Measurements from ENCODE around the gene TMEM106C.

The TMEM106C gene

DNA sequence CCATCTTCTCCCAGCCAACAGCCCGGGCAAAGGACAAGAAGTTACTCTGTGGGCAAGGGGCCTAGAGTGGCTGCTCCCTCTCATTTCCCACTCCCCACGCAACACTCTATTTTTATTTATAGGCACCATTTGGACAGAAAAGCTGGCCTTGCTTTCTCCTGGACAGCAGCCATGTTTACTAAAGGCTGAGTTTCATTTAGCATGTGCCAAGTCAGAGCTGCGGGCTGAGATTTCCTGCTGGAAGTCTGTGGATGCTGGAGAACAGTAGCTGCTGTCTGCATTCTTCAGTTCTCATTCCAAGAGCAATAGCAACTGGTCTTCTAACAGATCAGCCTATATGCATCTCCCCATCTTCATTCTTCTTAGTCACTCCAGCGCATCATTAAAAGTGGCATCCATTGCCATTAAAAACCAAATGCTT, 32.6 kb downstream of the TMEM106C start:
- DNase-seq (ENCODE audit: low read depth in 2 of 2) = no peak

DNA sequence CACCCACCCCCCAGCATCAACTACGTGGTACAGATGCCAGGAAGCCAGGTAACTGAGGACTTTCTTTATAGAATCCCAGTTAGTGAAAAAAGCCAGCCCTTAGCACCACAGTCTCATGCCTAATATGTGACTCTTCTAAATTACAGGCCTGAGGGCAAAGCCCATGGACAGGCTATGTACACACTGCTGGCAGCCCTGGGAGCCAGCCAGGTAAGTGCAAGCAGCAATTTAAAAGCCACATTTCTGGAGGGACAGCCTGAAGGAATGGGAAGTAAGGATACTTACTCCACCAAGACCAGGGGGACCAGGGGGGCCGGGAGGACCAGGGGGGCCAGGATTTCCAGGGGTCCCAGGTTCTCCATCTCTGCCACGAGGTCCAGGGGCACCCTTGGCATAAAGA, 33.9 kb downstream of the TMEM106C start:
- DNase-seq (ENCODE audit: low read depth in 2 of 2) = no peak

DNA sequence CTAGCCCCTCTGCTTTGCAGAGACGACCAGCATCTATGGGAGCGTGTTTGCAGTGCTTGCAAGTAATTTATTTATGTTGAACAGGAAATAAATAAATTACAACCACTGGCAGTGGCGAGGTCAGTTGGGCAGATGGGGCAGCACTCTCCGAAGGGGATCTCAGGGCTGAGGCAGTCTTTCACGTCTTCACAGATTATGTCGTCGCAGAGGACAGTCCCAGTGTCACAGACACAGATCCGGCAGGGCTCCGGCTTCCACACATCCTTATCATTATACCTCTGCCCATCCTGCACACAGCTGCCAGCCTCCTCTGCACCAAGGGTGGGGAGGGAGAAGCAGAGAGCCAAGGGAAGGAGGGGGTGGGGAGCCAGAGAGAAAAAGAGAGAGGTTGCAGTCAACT, 36.4 kb downstream of the TMEM106C start:
- no peak for DNase-seq (ENCODE audit: low read depth in 2 of 2)

- no peak for DNase-seq (ENCODE audit: low read depth in 2 of 2)
Measured at GRCh38 chr12:48000878-48001504, 37.6 kb downstream of the TMEM106C start.

DNA sequence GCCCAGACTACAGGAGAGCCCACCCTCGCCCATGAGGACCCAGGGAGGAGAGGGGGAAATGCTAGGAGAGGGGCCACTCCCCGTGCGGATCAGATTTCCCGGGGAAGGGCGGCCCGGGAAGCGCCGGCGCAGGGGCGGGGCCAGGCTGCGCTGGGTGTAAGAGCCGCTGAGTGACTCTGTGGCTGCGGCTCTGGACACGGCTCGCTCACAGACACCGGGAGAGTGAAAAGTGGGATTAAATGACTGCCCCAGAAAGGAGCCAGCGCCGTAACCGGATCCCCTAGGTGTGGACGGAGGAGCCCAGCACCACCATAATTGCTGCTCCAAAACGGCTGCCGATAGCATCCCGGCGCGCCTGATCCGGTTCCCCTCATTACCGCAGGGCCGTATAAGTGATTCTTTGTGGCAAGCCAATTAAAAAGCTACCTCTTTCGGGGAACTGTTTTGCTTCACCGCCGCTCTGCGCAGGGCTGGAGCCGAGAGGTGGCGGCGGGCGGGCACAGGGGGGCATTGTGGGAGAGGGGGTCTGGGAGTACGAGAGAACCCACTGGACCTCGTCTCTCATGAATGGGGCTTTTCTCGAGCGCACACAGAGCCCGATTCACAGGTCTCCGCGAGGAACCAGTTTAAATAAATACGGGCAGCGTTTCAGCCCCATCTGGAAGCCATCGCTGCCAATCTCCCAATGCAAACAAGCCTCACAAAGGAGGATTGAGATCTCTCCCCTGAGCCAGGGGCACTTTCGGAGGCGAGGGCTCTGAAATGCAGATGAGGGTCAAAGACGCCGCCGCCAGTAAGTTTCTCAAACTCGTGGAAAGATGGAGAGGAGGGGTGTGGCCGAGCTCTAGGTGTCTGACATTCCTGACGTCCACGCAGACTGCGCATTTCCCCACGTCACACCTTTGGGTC, 38.4 kb downstream of the TMEM106C start:
- DNase-seq (ENCODE audit: low read depth in 2 of 2) = no peak

GRCh38 chr12:48002414-48002730, 39.0 kb downstream of the TMEM106C start:
- no peak for DNase-seq (ENCODE audit: low read depth in 2 of 2)

DNA sequence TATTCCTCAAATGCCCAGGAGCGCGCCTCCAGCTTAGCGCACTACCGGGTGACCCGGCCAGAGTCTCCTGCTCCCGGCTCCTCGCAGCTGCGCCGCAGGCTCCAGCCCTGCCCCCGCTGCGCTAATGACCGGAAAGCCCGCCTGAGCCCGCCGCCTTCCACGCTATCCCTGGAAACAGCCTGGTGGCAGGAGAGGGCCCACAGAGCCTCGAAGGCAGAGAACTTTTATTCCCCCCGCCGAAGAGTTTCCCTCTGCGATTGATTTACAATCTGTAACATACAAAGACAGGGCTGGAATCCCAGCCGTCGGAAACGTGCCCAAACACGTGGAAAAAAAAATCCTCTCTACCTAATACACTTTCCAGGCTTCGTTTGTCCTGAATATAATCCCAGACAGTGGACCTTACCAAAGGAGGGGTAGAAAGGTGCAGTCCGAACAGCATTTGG, 39.4 kb downstream of the TMEM106C start:
- DNase-seq (ENCODE audit: low read depth in 2 of 2) = no peak

GRCh38 chr12:48003226-48004052, 40.0 kb downstream of the TMEM106C start:
- DNase-seq (ENCODE audit: low read depth in 2 of 2) = no peak

DNA sequence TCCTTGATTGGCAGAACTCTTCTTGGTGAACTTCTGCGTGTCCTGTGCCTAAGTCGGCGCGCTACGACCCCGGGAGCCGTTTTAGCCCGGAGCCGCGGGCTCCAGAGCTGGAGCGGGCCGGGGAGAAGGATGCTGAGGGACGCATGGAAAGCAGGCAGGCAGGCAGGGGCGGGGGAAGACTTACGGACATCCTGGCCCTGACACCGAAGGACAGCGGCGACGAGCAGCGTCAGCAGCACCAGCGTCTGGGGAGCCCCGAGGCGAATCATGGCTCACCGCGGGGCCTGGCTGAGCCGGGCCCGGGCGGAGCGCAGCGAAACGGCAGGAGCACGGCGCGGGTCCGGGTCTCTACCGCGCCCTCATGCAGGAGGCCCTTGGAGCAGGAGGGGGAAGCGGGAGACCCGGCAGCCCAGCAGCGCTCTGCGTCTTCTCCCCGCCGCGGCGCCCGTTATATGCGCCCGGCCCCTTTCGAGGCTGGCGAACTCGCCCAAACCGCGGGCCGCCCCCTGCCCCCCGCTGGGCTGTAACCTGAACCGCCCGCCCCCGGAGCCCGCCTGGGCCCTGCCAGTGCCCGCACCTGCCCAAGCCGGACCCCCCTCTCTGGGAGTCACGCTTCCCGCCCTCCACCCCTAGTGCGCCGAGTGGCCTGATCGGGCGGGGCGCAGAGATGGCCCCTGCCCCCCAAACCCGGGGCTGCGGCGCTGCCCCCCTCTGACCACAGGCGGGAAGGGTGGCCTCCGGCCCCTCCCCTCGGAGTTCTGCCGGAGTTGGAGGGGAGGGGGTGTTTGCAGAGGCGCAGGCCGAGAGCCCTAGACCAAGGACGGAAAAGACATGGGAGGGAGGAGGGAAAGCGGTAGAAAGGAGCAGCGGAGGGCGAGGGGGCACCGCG, 40.9 kb downstream of the TMEM106C start, which contains the start of gene COL2A1:
TSS of gene COL2A1 (minus strand) at position 424 of the 889 bp plus-strand sequence. CDS start at position 269, 155 bp downstream.
- no peak for DNase-seq (ENCODE audit: low read depth in 2 of 2)

GRCh38 chr12:48005001-48005749, 41.8 kb downstream of the TMEM106C start:
- DNase-seq (ENCODE audit: low read depth in 2 of 2) = no peak

DNA sequence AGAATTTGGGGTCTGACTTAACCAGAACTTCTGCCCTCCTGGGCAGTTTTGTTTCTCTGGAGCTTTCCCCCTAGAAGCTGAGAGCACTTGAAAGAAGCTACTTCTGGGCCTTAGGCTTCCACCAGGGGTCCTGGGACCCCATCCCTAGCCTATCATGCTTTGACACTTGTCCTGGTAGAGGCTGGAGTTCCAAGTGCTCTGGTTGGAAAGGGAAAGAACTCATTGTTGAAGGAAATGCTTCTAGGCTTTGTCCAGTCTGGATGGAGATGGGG, 42.3 kb downstream of the TMEM106C start:
- no peak for DNase-seq (ENCODE audit: low read depth in 2 of 2)

DNA sequence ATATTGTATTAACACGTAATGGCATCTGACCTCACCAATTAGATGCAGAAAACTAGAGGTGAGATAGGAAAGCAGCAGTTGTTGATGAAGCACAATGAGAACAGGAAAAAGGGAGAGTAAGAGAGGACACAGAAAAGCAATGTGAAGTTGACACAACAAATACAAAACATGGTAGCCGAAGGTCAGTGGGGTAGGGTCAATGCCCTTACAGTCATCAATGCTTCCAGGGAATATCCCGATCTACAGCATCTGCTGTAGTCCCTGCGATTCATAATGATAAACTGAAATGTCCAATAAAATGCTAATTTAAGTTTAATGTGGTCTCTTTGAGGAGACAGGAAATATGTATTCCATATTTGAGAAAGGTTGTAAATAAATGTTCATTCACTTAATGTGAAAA, 43.8 kb downstream of the TMEM106C start:
- no peak for DNase-seq (ENCODE audit: low read depth in 2 of 2)

GRCh38 chr12:48008349-48008748, 45.0 kb downstream of the TMEM106C start:
- DNase-seq (ENCODE audit: low read depth in 2 of 2) = no peak

GRCh38 chr12:48008950-48009349, 45.6 kb downstream of the TMEM106C start:
- no peak for DNase-seq (ENCODE audit: low read depth in 2 of 2)

GRCh38 chr12:48009471-48009870, 46.1 kb downstream of the TMEM106C start:
- DNase-seq (ENCODE audit: low read depth in 2 of 2) = no peak

GRCh38 chr12:48010366-48010970, 47.1 kb downstream of the TMEM106C start:
- no peak for DNase-seq (ENCODE audit: low read depth in 2 of 2)

DNA sequence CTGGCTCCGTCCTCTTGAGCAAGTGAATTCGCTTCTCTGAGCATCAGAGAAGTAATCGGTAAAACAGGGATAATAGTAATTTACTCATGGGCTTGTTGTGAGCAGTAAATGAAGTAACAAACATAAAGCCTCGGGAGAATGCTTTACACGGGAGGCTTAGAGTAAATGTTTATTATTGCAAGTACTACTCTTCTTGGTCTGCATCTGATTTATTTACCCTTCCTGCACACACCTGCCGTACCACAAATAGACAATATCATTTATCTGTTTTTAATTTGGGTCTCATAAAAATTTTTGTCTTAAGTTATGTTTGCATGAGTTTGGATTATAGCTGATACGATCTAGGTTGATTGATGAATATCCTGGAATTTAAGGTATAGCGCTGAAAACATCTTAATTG, 48.7 kb downstream of the TMEM106C start:
- DNase-seq (ENCODE audit: low read depth in 2 of 2) = no peak

- DNase-seq (ENCODE audit: low read depth in 2 of 2) = no peak
Measured at GRCh38 chr12:48013287-48013686, 49.9 kb downstream of the TMEM106C start.

GRCh38 chr12:48015129-48015528, 51.7 kb downstream of the TMEM106C start:
- DNase-seq (ENCODE audit: low read depth in 2 of 2) = no peak

DNA sequence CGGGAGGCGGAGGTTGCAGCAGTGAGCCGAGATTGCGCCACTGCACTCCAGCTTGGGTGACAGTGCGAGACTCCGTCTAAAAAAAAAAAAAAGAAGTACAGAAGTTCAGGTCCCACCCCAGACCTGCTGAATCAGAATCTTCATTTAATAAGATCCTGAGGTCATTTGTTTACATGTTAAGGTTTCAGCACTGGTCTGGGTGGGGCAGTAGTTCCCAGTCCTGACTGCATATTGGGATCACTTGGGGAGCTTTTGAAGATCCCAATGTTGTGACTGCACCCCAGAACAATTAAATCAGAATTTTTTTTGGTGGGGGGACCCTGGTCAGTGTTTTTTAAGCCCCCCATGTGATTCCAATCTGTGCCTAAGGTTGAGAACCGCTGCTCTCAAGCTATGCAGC, 52.6 kb downstream of the TMEM106C start:
- DNase-seq (ENCODE audit: low read depth in 2 of 2) = no peak

Measured in stimulated activated CD8-positive, alpha-beta memory T cell treated with anti-CD3 and anti-CD28 coated beads, Interleukin-15, amount 100 ng/mL, for 4 hours (primary cell).